Suppressor macrophage treated with lipopolysaccharide for 1 hour (primary cell): Measurements from ENCODE around the gene FAM20C.
"Not testable (repeated sequence)": the region's sequence is repeated elsewhere in the genome, so short reads cannot be mapped to it uniquely, and the experiment has no call there.

Source experiments
- DNase-seq, 3 donors: peaks; one replicate each; pipeline ENCODE4 v3.0.0-alpha.2; 2020 to 2022

Gene FAM20C

GRCh38 chr7:192701-193480 is 520 bp downstream of the FAM20C start:
- DNase-seq = peak; percentile 40 to 62 (median 42)

- peak in 2 of 3 donors; percentile 25 to 39 for DNase-seq
These were observed 1.3 kb downstream of the FAM20C start for GRCh38 chr7:193481-194251.

DNA sequence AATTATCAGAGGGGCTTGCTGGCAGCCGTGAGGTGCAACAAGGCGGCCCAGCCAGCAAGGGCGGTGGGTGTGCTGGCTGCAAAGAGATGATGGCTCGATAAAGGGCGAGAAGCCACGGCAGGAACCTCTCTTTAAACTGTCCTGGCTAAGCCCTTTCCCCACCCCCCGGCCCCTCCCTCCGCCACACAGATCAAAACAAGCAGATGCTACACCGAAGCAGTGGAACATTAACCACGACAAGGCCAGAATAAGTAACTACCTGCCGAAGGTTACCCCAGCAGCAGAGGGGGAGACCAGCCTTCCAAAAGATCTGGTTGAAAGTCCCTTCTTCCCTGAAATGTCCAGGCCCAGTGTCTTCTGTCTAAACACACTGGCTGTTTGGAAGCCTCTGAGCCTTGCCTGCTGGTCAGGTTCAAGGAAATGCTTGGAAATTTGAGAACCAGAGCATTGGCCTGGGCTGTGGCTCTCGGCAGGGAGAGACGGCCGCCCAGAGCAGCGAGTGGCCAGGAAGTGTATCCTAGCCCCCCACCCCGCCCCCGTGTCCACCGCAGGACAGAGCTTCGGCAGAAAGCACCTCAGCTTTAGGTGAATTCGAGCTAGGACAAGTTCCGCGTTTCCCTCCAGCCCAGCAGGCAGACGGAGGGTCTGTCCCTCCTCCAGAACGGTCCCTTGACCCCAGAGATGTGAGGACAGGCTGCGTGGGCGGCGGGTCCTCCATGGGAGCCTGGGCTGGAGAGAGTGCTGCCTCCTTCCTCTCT is 2.1 kb downstream of the FAM20C start:
- peak; percentile 40 to 69 (median 43) for DNase-seq

DNA sequence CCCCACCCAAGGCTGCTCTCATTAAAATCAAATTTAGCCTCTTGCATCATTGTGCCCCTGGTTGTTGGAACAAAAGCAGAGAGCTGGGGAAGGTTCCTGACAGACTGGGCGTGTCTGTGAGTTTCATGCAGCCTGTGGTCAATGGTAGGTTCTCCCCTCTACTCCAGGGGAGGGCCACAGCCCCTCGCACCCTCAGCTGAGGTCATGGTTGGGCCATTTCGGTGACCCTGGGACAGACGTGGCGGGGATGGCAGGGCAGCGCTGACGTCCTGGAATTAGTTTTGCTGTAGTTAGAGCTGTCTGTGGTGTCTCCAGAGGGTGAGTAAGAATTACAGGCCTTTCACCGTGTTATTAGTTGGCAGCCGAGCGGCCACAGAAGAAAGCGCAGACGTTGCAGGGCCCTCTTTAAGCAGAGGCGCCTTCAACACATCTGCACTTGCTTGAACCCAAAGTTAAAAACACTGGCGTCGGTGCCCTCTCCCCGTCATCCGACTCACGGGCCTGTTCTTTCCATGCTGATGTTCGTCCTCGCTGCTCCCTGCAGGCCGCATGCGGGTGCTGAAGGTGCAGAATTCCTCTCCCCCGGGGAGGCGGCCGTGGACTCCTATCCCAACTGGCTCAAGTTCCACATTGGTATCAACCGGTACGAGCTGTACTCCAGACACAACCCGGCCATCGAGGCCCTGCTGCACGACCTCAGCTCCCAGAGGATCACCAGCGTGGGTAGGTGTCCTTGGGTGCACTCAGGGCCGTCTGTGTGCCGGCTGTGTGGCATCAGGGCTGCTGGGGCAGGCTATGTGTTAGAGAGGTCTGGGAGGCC is 2.8 kb downstream of the FAM20C start:
- DNase-seq = no peak

DNA sequence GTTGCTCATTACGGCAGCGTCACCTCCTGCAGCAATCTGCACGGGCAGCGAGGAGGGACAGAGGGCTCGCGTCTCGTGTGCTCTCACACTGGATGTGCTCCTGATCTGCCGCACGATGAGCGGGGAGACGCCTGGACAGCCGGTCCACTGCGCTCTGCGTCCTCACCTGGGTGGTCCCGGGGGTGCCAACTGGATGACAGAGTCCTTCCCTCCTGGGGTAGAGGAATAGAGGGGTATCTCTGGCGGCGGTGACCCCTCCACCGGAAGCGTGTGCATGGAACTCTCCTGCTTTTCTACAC is 3.4 kb downstream of the FAM20C start:
- no peak for DNase-seq

- DNase-seq = no peak
These were observed 3.9 kb downstream of the FAM20C start for GRCh38 chr7:196283-196682.

GRCh38 chr7:196778-197321 is 4.5 kb downstream of the FAM20C start:
- no peak for DNase-seq

GRCh38 chr7:197413-198335 is 5.3 kb downstream of the FAM20C start:
- DNase-seq = no peak

- no peak for DNase-seq
These were observed 7.3 kb downstream of the FAM20C start for GRCh38 chr7:199483-200249.

GRCh38 chr7:200290-200689 is 7.9 kb downstream of the FAM20C start:
- DNase-seq = no peak

- DNase-seq = no peak
These were observed 8.3 kb downstream of the FAM20C start for GRCh38 chr7:200704-201103.

GRCh38 chr7:204326-204725 is 12.0 kb downstream of the FAM20C start:
- DNase-seq = no peak

DNA sequence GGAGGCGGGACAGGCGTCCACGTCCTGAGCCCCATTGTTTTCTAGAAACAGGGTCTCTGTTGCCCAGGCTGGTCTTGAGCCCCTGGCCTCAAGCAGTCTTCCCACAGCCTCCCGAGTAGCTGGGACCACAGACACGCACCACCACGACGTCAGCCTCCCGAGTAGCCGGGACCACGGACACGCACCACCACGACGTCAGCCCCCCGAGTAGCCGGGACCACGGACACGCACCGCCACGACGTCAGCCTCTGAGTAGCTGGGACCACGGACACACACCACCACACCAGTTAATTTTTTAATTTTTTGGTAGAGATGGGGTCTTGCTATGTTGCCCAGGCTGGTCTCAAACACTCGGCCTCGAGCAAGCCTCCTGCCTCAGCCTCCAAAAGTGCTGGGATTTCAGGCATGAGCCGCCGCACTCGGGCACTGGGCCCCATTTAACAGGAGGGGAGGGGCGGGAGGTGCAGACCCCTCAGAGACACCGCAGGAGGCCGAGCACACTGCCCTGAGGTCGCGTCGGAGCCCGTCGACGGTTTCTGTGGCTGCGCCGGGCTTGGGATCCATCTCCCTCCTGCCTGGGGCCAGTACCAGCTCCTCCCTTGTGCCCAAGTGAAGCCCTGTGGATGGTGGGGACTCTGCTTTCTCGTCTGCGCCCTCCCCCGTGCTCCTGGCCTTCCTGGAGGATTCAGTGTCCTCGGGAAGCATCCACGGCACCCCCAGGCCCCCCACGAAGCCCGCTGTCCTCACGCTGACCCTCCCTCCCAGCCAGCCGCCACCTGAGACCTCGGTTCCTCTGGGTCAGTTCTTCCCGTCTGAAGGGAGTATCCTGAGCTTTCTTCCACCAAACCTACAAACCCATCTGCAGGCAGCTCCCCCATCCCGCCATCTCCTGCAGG is 13.0 kb downstream of the FAM20C start:
- DNase-seq = no peak

GRCh38 chr7:206351-206750 is 14.0 kb downstream of the FAM20C start:
- not testable (repeated sequence) for DNase-seq

DNA sequence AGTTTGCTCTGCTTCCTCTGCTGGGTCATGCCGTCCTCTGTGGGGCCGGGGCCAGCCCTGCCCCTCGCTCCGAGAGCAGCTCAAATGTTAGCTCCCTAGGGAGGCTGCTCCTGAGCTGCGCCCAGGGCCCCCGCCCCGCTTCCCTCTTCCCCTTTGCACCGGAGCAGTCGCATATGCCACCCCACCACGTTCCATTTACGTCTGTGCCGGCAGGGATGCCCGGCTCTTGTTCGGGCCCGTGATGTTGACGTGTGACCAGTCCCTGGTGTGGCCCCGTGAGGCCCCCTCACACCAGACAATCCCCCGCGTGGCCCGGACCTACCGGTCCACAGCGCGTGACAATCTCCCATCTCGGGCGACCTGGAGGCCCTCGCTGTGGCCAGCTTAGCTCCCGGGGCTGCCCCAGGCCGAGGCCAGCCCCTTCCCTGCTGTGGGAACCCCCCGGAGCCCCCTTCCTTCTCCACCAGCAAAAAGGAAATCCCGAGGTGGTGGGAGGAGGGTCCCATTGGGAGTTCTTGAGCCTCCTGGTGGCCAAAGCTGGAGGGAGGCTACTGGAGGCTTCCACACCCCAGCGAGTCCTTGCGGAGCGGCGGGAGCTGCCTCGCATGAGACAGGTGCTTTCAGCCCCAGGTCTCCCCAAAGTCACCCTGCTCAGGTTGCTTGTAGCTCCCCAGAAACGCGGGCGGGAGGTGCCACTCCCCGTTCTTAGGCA is 15.2 kb downstream of the FAM20C start:
- DNase-seq = peak in 2 of 3 donors; percentile 49 to 51

DNA sequence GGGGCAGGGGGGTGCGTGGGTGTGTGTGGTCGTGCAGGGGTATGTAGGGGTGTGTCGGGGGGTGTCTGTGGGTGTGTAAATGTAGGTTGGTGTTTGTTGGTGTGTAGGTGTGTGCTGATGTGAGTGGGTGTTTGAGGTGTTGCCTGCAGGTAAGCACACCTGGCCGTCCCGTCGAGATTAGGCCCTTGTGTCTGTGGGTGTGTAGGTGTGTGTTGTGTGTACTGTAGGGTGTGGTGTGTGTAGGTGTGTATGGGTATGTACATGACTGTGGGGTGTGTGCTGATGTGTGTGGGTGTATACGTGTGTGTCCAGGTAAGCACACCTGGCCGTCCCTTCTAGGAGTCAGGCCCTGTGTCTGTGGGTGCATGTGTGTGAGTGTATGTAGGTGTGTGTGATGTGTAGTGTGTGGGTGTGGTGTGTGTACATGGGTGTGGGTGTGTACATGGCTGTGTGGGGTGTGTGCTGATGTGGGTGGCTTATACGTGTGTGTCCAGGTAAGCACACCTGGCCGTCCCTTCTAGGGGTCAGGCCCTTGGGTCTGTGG is 15.8 kb downstream of the FAM20C start:
- no peak for DNase-seq

DNA sequence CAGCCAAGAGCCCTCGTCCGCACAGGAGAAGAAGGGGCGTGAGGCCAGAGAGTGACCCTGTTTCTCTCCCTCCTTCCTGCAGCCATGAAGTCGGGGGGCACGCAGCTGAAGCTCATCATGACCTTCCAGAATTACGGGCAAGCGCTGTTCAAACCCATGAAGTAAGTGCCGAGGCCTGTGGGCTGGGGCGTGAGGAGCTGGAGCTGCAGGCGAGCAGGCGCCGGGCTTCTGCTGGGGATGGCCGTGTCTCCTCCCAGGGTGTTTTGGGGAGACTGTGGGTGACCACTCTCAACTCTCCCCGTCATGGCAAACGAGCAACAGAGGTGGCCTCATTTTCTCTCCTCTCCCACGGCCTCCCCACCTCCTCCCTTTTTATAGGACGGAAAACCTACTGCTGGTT is 16.4 kb downstream of the FAM20C start:
- DNase-seq = no peak

- no peak for DNase-seq
These were observed 17.0 kb downstream of the FAM20C start for GRCh38 chr7:209416-209815.
